LNCAP (cell line): ENCODE data around the gene TADA3.

ENCODE experiments used
- CTCF ChIP-seq: fragments of 450-650 bp; IDR thresholded peaks from 2 replicates; pipeline ENCODE4 v1.5.1; 2017; ENCODE audit warnings: mild to moderate bottlenecking

Gene TADA3

GRCh38 chr3:9749296-9749644 is 43.0 kb downstream of the TADA3 start:
- TF ChIP-seq CTCF = no peak

- TF ChIP-seq CTCF = no peak
Observed at GRCh38 chr3:9748031-9748430, 44.2 kb downstream of the TADA3 start.

GRCh38 chr3:9747267-9747666 is 45.0 kb downstream of the TADA3 start:
- no peak for TF ChIP-seq CTCF

GRCh38 chr3:9746330-9746729 is 45.9 kb downstream of the TADA3 start:
- TF ChIP-seq CTCF = no peak

- no peak for TF ChIP-seq CTCF
Observed at GRCh38 chr3:9745521-9745920, 46.8 kb downstream of the TADA3 start.

GRCh38 chr3:9744162-9744561 is 48.1 kb downstream of the TADA3 start:
- no peak for TF ChIP-seq CTCF

- TF ChIP-seq CTCF = no peak
Observed at GRCh38 chr3:9743548-9743947, 48.7 kb downstream of the TADA3 start.

GRCh38 chr3:9742560-9742959 is 49.7 kb downstream of the TADA3 start:
- no peak for TF ChIP-seq CTCF
